LNCaP clone FGC (cell line): ENCODE results near the gene DDRGK1.

Experiments used
- DNase-seq: peaks from one replicate; pipeline ENCODE4 v3.0.0-alpha.2; 2011; ENCODE audit warnings: low read depth
- H3K4me3 ChIP-seq: 2 replicates; pipeline ENCODE4 v1.5.1; 2011; ENCODE audit warnings: mild to moderate bottlenecking, low read depth, low read length, control low read depth
- TF ChIP-seq, protein P1 (sequence below): IDR thresholded peaks from 2 replicates; pipeline ENCODE4 v1.5.1; 2012; ENCODE audit warnings: mild to moderate bottlenecking; ENCODE audit not compliant: control insufficient read depth, insufficient read depth; ENCODE audit errors: extremely low read depth

DDRGK1 gene

DNA sequence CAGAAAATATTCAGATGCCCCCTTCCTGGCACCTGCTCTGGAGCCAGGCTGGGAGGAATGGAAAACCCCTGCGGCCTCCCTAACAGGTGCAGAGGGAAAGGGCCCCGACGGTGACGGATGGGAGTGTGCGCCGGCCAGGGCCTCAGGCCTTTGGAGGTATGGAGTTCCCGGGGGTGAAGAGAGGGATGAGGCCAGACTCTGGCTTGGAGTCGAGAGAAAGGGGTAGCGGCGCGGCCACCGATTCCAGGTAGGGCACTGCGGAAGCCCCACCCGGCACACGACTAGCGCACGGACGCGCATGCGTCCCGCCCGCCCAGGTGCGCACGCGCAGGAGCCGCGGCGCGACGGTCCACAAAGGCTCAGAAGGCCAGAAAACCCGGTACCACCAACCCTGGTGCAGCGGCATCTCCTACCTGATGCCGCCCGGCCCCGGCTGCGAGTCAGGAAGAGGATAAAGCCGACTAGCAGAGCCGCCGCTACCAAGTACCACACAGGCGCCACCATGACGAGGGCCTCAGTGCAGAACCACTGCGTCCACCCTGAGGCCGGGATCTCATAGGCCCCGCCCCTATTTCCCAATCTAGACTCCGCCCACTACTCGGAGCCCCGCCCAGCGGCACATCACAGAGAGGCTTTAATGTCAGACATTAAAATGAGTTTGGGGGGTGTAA, at the start of gene DDRGK1:
Gene DDRGK1, minus strand, starts transcription at position 559 of the 671 bp plus-strand sequence. Its CDS starts 55 bp downstream, at position 504.
- peak within 1 kb of the TSS; percentile 99 for H3K4me3 ChIP-seq
- DNase-seq = peak; percentile 22
- TF ChIP-seq, protein P1, sequence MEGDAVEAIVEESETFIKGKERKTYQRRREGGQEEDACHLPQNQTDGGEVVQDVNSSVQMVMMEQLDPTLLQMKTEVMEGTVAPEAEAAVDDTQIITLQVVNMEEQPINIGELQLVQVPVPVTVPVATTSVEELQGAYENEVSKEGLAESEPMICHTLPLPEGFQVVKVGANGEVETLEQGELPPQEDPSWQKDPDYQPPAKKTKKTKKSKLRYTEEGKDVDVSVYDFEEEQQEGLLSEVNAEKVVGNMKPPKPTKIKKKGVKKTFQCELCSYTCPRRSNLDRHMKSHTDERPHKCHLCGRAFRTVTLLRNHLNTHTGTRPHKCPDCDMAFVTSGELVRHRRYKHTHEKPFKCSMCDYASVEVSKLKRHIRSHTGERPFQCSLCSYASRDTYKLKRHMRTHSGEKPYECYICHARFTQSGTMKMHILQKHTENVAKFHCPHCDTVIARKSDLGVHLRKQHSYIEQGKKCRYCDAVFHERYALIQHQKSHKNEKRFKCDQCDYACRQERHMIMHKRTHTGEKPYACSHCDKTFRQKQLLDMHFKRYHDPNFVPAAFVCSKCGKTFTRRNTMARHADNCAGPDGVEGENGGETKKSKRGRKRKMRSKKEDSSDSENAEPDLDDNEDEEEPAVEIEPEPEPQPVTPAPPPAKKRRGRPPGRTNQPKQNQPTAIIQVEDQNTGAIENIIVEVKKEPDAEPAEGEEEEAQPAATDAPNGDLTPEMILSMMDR = no peak

DNA sequence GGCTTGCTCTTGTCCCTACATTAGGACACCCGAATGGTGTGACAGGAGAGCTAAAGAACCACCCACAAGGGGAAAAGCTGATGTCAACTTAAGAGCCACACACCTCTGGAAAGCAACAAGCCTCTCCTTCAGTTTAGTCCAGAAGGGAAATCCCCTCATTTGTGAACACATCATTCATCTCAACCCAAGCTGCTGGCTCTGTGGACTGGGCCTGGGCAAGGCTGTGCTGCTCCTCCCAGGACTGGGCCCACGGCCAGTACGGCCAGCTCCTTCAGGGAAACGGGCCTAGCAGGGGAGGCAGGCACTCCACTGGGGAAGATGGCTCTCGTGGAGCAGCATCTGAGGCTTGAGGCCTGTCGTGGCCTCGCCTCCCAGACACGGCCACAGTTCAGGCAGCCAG, 47.3 kb upstream of the DDRGK1 start:
- DNase-seq = peak; percentile 15
- TF ChIP-seq, protein P1 = no peak
- H3K4me3 ChIP-seq = no peak overlapping the region

DNA sequence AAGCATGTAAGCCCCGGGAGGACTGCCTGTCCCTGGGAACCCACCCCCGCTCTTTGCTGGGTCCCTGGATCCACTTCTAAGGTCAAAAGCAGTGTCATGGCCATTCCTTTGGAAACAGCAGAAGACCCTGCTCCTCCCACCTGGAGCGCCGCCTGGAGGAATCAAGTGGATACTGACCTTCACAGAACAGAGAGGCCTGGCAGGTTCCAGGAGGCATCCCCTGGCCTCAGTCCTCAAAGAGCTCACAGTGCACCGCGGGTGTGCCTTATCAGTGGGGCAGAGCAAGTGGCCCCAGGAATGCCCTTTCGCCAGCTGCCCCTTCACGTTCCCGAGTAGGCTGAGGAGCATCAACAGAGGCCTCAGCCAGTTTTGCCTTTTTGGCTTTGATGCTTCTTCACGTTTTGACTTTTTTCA, 45.6 kb upstream of the DDRGK1 start:
- TF ChIP-seq, protein P1 = peak; percentile 9; the same call in 1 of the 2 replicates
- DNase-seq = no peak

DNA sequence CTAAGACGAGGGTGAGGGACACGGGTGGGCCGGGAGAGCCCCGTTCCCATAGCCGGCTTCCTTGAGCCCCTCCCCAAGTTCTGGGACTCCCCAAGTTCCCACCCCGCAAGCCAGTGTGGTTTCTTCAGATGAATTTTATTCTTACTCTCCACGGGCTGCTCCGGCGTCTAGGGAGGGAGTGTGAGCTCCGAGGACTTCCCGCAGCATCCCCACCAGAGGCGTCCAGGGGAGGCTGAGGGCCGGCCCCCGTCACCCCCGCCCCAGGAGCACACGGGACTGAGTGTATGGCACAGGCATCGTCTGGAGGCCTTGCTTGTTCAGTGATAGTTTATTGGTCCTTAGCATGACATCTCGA, 44.5 kb upstream of the DDRGK1 start:
- no peak for DNase-seq
- H3K4me3 ChIP-seq = no peak overlapping the region
- TF ChIP-seq, protein P1 = no peak

More for the DNA sequence above, 45.6 kb upstream of the DDRGK1 start:
- no peak overlapping the region for H3K4me3 ChIP-seq

DNA sequence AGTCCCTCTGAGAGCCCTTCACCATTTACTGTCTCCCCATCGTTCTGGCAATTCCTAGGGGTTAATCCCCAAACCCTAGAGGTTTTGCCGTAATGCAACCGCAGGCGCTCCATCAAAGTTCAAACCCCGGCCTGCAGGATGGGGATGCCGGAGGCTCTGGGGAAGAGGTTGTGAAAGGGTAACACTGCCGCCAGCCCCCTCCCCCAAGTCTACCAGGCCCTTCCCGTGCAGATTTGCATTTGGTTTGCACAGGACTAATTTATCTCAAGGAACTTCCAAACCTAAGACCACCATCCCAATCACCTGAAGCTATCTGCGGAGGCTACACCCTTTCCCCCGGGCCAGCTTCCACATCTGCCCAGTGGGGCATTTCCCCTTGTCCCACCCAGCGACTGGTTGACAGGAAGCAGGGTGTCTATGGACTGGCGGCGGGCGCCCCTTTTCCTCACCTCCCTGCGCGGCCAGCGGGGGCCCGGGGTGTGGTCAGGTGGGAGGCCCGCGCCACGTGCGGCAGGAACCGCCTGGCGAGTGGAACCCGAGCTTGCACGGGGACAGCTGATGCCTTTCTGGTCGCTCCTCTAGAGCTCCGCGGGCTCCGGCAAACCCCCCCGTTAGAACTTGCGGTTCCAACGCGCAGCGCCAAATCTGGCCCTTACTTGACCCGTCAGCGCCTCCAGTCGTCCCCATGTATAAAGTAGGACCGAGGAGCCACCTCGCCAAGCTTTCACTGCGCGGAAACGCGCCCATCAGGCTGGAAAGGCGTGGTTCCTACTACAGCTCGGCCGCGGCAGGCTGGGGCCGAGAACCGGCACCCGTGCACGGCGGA, 43.9 kb upstream of the DDRGK1 start:
- no peak overlapping the region for H3K4me3 ChIP-seq
- TF ChIP-seq, protein P1 = no peak
- no peak for DNase-seq

DNA sequence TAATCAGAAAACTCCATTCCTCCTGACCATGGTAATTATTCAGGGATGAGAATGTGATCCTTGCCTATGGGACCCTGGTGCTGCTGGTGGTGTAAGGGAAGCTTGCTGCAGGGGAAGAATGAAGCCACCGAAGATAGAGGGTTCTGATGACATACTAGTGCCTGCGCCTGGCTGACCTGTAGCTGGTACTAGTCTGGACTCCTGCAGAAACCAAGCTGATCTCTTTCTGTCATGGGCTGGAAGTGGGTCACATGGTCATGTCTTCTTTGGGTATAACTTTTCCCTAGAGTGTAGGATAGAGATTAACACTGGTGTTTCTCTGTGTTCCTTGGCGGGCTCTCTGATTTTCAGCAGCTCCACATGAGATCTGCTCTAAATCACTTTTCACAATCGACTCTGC, 43.2 kb upstream of the DDRGK1 start:
- TF ChIP-seq, protein P1 = no peak
- no peak overlapping the region for H3K4me3 ChIP-seq
- DNase-seq = no peak
